IMR-90 (cell line): ENCODE results near the gene PYGL. TPM values are rescaled to one million over a fixed set of nuclear protein-coding genes. Genes with fewer than 3 reads are reported as not detected.
A peak's percentile ranks its signal among the peaks of the same experiment; 100 is the strongest.

Source experiments
- ATAC-seq: fragments of 200-7000 bp; cut with Tn5 transposase; 2 replicates; pipeline ENCODE4 v1.9.1; 2020; ENCODE audit warnings: low read depth, mild to moderate bottlenecking, moderate library complexity
- BruUV-seq: library from RNA; stranded (reverse); fragments of 400-500 nt; replicated peaks from 2 replicates; lab custom pipeline; 2021; lab: Mats Ljungman, UMichigan
- CTCF ChIA-PET: fragments of 300-600 bp; formaldehyde crosslinking; extraction: SDS; loops from one replicate; lab custom pipeline; 2021; ENCODE audit warnings: antibody characterized with exemption; lab: Yijun Ruan, JAX
- POLR2A ChIA-PET: fragments of 300-600 bp; sonication (Branson Sonifier 250); formaldehyde crosslinking; loops from one replicate; lab custom pipeline; 2022; ENCODE audit warnings: antibody characterized with exemption; ENCODE audit not compliant: unreplicated experiment; lab: Charles Lee
- DNase-seq: peaks from one replicate; pipeline ENCODE4 v3.0.0; 2013
- H2AFZ ChIP-seq: replicated peaks from 2 replicates; pipeline ENCODE3; 2013; ENCODE audit warnings: low read length, mild to moderate bottlenecking; ENCODE audit not compliant: poor library complexity
- H2AK5ac ChIP-seq: 2 replicates; pipeline ENCODE4 v1.6.1; 2013; ENCODE audit warnings: low read depth, low read length, inconsistent platforms
- H2AK9ac ChIP-seq: replicated peaks from 2 replicates; pipeline ENCODE3; 2013; ENCODE audit warnings: mild to moderate bottlenecking, low read depth, low read length, moderate library complexity; ENCODE audit not compliant: poor library complexity
- H2BK120ac ChIP-seq: 2 replicates; pipeline ENCODE4 v1.6.1; 2013; ENCODE audit warnings: low read depth, low read length, inconsistent platforms
- H2BK15ac ChIP-seq: 3 replicates; pipeline ENCODE4 v1.6.1; 2013; ENCODE audit warnings: low read depth, low read length, inconsistent platforms
- H2BK20ac ChIP-seq: 2 replicates; pipeline ENCODE4 v1.6.1; 2013; ENCODE audit warnings: low read depth, mild to moderate bottlenecking, inconsistent platforms, low read length, moderate library complexity
- H2BK5ac ChIP-seq: 2 replicates; pipeline ENCODE4 v1.6.1; 2013; ENCODE audit warnings: mild to moderate bottlenecking, low read depth, low read length, inconsistent platforms; ENCODE audit not compliant: poor library complexity, severe bottlenecking
- H3K14ac ChIP-seq: replicated peaks from 2 replicates; pipeline ENCODE4 v1.6.1; 2013; ENCODE audit warnings: low read depth, low read length, inconsistent platforms
- H3K18ac ChIP-seq: 2 replicates; pipeline ENCODE4 v1.6.1; 2013; ENCODE audit warnings: low read depth, low read length, control low read depth
- H3K23ac ChIP-seq: 2 replicates; pipeline ENCODE4 v1.6.1; 2013; ENCODE audit warnings: low read depth, low read length, inconsistent platforms
- H3K27ac ChIP-seq: 2 replicates; pipeline ENCODE4 v1.5.1; 2013; ENCODE audit warnings: mild to moderate bottlenecking, control low read depth, low read length; ENCODE audit not compliant: insufficient read depth
- H3K27me3 ChIP-seq: 2 replicates; pipeline ENCODE4 v1.6.1; 2013; ENCODE audit warnings: low read length; ENCODE audit not compliant: control insufficient read depth, insufficient read depth
- H3K36me3 ChIP-seq: 2 replicates; pipeline ENCODE4 v1.6.1; 2013; ENCODE audit warnings: low read length, mixed read lengths; ENCODE audit not compliant: control insufficient read depth, insufficient read depth
- H3K4ac ChIP-seq: 2 replicates; pipeline ENCODE4 v1.6.1; 2013; ENCODE audit warnings: low read depth, low read length, inconsistent platforms
- H3K4me1 ChIP-seq: 2 replicates; pipeline ENCODE4 v1.6.1; 2013; ENCODE audit warnings: low read length, mixed read lengths; ENCODE audit not compliant: control insufficient read depth, insufficient read depth
- H3K4me2 ChIP-seq: 2 replicates; pipeline ENCODE4 v1.6.1; 2013; ENCODE audit warnings: low read depth, mild to moderate bottlenecking, control low read depth, low read length, moderate library complexity
- H3K4me3 ChIP-seq: 2 replicates; pipeline ENCODE4 v1.5.1; 2013; ENCODE audit warnings: low read depth, mild to moderate bottlenecking, control low read depth, low read length, moderate library complexity; ENCODE audit not compliant: insufficient read depth
- H3K56ac ChIP-seq: 2 replicates; pipeline ENCODE4 v1.6.1; 2013; ENCODE audit warnings: low read length, inconsistent platforms; ENCODE audit not compliant: insufficient read depth; ENCODE audit errors: extremely low read depth
- H3K79me1 ChIP-seq, 2 experiments: 2 replicates each; pipeline ENCODE4 v1.6.1; 2013; ENCODE audit warnings: low read length in 2 of 2, inconsistent platforms in 1 of 2, low read depth in 1 of 2
- H3K9ac ChIP-seq: 2 replicates; pipeline ENCODE4 v1.6.1; 2013; ENCODE audit warnings: low read depth, low read length, control low read depth
- H3K9me1 ChIP-seq: 2 replicates; pipeline ENCODE4 v1.6.1; 2013; ENCODE audit warnings: low read length, inconsistent platforms; ENCODE audit not compliant: insufficient read depth
- H3K9me3 ChIP-seq: 2 replicates; pipeline ENCODE4 v1.6.1; 2013; ENCODE audit warnings: low read length; ENCODE audit not compliant: control insufficient read depth, insufficient read depth
- H4K20me1 ChIP-seq: 2 replicates; pipeline ENCODE4 v1.6.1; 2013; ENCODE audit warnings: low read length, inconsistent platforms; ENCODE audit not compliant: insufficient read depth
- H4K5ac ChIP-seq: 2 replicates; pipeline ENCODE4 v1.6.1; 2013; ENCODE audit warnings: mild to moderate bottlenecking, low read depth, low read length, control low read depth
- H4K8ac ChIP-seq, 2 experiments: 2 replicates each; pipeline ENCODE4 v1.6.1; 2013; ENCODE audit warnings: low read depth in 2 of 2, low read length in 2 of 2, control low read depth in 1 of 2, inconsistent platforms in 1 of 2
- H4K91ac ChIP-seq: 2 replicates; pipeline ENCODE4 v1.6.1; 2013; ENCODE audit warnings: low read depth, low read length, inconsistent platforms; ENCODE audit not compliant: insufficient read depth
- BHLHE40 ChIP-seq: fragments of 150-350 bp; IDR thresholded peaks from 2 replicates; pipeline ENCODE4 v1.6.1; 2016; ENCODE audit warnings: mild to moderate bottlenecking, low read depth, low read length
- FOS ChIP-seq: fragments of 150-350 bp; IDR thresholded peaks from 2 replicates; pipeline ENCODE4 v1.6.1; 2016; ENCODE audit warnings: low read depth, low read length
- MAFK ChIP-seq: IDR thresholded peaks from 2 replicates; pipeline ENCODE4 v1.6.1; 2012; ENCODE audit warnings: low read depth, low read length, improper control_type of control experiment
- POLR2A ChIP-seq: IDR thresholded peaks from 2 replicates; pipeline ENCODE4 v1.6.1; 2012; ENCODE audit warnings: mild to moderate bottlenecking, low read depth, low read length
- RAD21 ChIP-seq: IDR thresholded peaks from 2 replicates; pipeline ENCODE4 v1.6.1; 2012; ENCODE audit warnings: low read length, improper control_type of control experiment
- RFX5 ChIP-seq: IDR thresholded peaks from 2 replicates; pipeline ENCODE4 v1.8.0; 2012; ENCODE audit warnings: low read depth, mild to moderate bottlenecking, low read length, moderate library complexity
- SMC3 ChIP-seq: fragments of 150-350 bp; IDR thresholded peaks from 2 replicates; pipeline ENCODE4 v1.6.1; 2016; ENCODE audit warnings: low read depth, mild to moderate bottlenecking, antibody characterized with exemption, low read length, moderate library complexity
- WGBS, 2 experiments: methylation state at CpG; one replicate each; pipeline versions ENCODE4 v1.1.5 to v1.1.7; 2013; ENCODE audit warnings: missing lambda C conversion rate in 2 of 2; ENCODE audit not compliant: insufficient read length in 1 of 2; ENCODE audit errors: extremely low coverage in 2 of 2; 5-methylcytosine and 5-hydroxymethylcytosine counted together
- dilution Hi-C: fragments of 300-500 bp; cut with HindIII; formaldehyde crosslinking; loops from one replicate; pipeline ENCODE4 v1.14.3; 2018; ENCODE audit warnings: low sequenced_read_pairs; ENCODE audit not compliant: unreplicated experiment
- in situ Hi-C: fragments of 300-500 bp; cut with MboI; formaldehyde crosslinking; loops from 3 replicates; pipeline ENCODE4 v1.14.3; 2019; ENCODE audit warnings: low sequenced_read_pairs, inconsistent platforms, mixed read lengths
- intact Hi-C: fragments of 100-400 bp; cut with micrococcal nuclease; formaldehyde crosslinking; loops from 2 replicates; pipeline ENCODE4 v1.10.0; 2022
- polyA plus RNA-seq, 3 experiments: library from polyadenylated mRNA; depleted of rRNA; stranded (reverse); fragments of >200 nt; gene quantifications; 2 replicates each; pipeline ENCODE4 v1.2.3, GENCODE V29; 2012; ENCODE audit warnings: low replicate concordance in 1 of 3
- total RNA-seq: library from RNA; depleted of rRNA; stranded (reverse); fragments of >200 nt; gene quantifications from 2 replicates; pipeline ENCODE4 v1.2.3, GENCODE V29; 2012
- TF ChIP-seq, protein P1 (sequence below): conservative IDR thresholded peaks from 2 replicates; pipeline ENCODE4 v1.5.1; 2012; ENCODE audit warnings: mild to moderate bottlenecking, low read depth, low read length, improper control_type of control experiment
- TF ChIP-seq, protein P2 (sequence below): fragments of 150-350 bp; IDR thresholded peaks from 2 replicates; pipeline ENCODE4 v1.6.1; 2017; ENCODE audit warnings: mild to moderate bottlenecking, antibody characterized with exemption, low read length, low read depth

The PYGL gene
- total and polyA plus RNA-seq, 2 of the 4 experiments (the other 2 are of a cell fraction) = 52.3 to 70.4 TPM

DNA sequence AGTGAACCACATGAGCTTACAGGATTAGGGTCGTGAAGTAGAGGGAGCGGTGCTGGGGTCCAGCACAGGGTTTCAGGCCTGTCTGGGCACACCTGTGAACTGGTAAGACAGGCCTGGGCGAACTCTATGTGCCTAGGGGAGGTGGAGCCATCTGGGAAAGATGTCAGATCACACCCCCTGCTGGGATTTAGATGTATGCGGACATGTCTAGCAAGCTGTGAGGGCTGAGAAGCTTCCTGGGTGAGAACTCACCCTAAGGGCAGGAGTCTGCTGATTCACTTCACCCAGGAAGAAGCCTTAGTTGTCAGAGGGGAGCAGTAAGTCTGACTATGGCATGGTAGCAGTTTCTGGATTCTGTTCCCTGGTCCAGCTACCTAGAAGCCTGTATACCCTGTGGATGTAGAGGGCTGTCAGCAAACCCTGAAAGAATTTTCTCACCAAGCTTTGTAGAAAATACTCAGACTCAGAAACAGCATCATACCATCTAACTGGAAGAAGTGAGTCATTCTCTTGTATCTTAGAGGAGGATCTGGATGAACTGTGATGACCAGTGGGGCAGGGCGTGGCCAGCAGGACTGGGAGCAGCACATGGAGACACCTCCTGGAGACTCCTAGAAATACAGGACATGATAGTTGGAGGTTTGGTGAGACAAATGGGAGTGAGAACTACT is 11.2 kb upstream of the PYGL start:
- dilution Hi-C loops = no loop called here
- WGBS, 2 experiments = 71% methylated on average over 1 of the region's 5 CpGs; no CpG with 5 or more reads in 1 of the 2 experiments
- intact Hi-C loops = loop anchor here (1.0 to 5.0 kb wide), 3 partner anchors 35 to 265 kb away; partner anchors contain the start of gene TRIM9
- Histone ChIP-seq H3K9me3 (no peaks in the 10 kb centered on the region), H3K18ac (peak overlapping the region; percentile 81), H3K9ac (peak overlapping the region; percentile 47; the same call in 1 of the 2 replicates), H3K36me3 (no peaks in the 10 kb centered on the region), H3K4me1 (peaks cover 4% of the 10 kb centered on the region), H3K4ac (peak overlapping the region; percentile 75), H3K27me3 (no peaks in the 10 kb centered on the region), H2AFZ (peak overlapping the region; percentile 87), H3K56ac (peak overlapping the region; percentile 31), H3K27ac (peak overlapping the region; percentile 81), H3K23ac (peak overlapping the region; percentile 59; the same call in 1 of the 2 replicates), H2BK15ac (peak overlapping the region; percentile 62; the same call in 2 of the 3 replicates), H4K8ac (peak overlapping the region; percentile 21 to 82; a peak in 3 of 4 replicates), H3K9me1 (peaks cover 4% of the 10 kb centered on the region; the same call in 1 of the 2 replicates), H3K14ac (peak overlapping the region; percentile 62), H3K79me1 (no peaks in the 10 kb centered on the region), H2BK5ac (peak overlapping the region; percentile 86), H3K4me3 (no peak overlapping the region), H2BK120ac (peak overlapping the region; percentile 84), H2BK20ac (peak overlapping the region; percentile 87), H3K4me2 (peak overlapping the region; percentile 56), H2AK9ac (peak overlapping the region; percentile 6), H2AK5ac (peak overlapping the region; percentile 72), H4K91ac (peak overlapping the region; percentile 75), H4K5ac (peak overlapping the region; percentile 69), H4K20me1 (no peaks in the 10 kb centered on the region; the same call in 1 of the 2 replicates)
- TF ChIP-seq, protein P1, sequence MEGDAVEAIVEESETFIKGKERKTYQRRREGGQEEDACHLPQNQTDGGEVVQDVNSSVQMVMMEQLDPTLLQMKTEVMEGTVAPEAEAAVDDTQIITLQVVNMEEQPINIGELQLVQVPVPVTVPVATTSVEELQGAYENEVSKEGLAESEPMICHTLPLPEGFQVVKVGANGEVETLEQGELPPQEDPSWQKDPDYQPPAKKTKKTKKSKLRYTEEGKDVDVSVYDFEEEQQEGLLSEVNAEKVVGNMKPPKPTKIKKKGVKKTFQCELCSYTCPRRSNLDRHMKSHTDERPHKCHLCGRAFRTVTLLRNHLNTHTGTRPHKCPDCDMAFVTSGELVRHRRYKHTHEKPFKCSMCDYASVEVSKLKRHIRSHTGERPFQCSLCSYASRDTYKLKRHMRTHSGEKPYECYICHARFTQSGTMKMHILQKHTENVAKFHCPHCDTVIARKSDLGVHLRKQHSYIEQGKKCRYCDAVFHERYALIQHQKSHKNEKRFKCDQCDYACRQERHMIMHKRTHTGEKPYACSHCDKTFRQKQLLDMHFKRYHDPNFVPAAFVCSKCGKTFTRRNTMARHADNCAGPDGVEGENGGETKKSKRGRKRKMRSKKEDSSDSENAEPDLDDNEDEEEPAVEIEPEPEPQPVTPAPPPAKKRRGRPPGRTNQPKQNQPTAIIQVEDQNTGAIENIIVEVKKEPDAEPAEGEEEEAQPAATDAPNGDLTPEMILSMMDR = peak; percentile 64
- TF ChIP-seq RAD21 (peak; percentile 59), MAFK (no peak), RFX5 (no peak), FOS (peak; percentile 90), SMC3 (peak; percentile 39), POLR2A (no peak), BHLHE40 (no peak)
- TF ChIP-seq, protein P2, sequence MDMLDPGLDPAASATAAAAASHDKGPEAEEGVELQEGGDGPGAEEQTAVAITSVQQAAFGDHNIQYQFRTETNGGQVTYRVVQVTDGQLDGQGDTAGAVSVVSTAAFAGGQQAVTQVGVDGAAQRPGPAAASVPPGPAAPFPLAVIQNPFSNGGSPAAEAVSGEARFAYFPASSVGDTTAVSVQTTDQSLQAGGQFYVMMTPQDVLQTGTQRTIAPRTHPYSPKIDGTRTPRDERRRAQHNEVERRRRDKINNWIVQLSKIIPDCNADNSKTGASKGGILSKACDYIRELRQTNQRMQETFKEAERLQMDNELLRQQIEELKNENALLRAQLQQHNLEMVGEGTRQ = peak; percentile 27; the same call in 1 of the 2 replicates
- DNase-seq (peak; percentile 96), ATAC-seq (peak; percentile 99)
- in situ Hi-C loops = no loop called here
- ChIA-PET POLR2A (no interaction called here), CTCF (interaction anchor here (0.6 to 1.9 kb wide), 9 partner anchors 9 to 655 kb away, joined by 3 to 6 read pairs (median 3); partner anchors contain the start of gene PYGL)
- BruUV-seq = no TSS peak
